GM21423 (cell line): Measurements from ENCODE around the gene EFNA5.
"Not testable (repeated sequence)": the region's sequence is repeated elsewhere in the genome, so short reads cannot be mapped to it uniquely, and the experiment has no call there.

ENCODE experiments used
- ATAC-seq: cut with Tn5 transposase; IDR thresholded peaks from one replicate; pipeline ENCODE4 v1.9.1; 2021; ENCODE audit warnings: mild to moderate bottlenecking, moderate library complexity; ENCODE audit not compliant: unreplicated experiment

Gene EFNA5

GRCh38 chr5:107377277-107377609, 293.5 kb downstream of the EFNA5 start:
- no peak for ATAC-seq

GRCh38 chr5:107376546-107377276, 294.0 kb downstream of the EFNA5 start:
- no peak for ATAC-seq

DNA sequence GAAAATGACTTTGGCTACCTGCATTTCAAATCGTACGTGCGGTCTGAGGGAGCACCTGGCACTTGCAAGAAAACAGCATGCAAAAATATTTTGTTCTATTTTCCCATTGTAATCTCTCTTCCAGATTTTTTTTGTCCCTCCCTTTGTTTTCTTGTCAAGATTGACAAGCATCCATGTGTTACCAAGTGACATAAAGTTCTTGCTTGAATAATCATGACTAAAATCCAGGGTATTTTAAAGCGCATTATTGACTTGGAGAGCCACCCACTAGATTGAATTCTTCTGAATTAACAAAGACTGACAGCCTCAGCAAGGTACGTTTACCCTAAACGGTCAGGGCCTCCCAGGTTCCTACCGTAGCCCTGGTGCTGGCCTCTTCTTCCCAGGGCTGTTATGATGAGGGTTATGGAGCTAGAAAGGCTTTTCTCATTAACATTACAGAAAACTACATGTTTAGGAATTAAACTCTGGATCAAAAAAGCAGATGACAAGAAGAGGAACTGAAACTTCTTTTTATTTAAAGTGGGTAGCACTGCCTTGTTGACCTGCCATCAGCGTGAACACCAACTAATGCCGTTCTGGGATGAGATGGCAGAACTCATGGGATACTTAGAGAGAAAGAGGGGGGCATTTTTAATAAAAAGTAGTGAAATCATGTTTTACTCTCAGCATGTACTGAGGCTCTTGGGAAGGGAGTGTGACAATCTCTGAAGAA, 297.0 kb downstream of the EFNA5 start:
- peak; percentile 80 for ATAC-seq

GRCh38 chr5:107372723-107373450, 297.9 kb downstream of the EFNA5 start:
- no peak for ATAC-seq

- ATAC-seq: no peak
Observed at GRCh38 chr5:107370396-107370968, 300.3 kb downstream of the EFNA5 start.

DNA sequence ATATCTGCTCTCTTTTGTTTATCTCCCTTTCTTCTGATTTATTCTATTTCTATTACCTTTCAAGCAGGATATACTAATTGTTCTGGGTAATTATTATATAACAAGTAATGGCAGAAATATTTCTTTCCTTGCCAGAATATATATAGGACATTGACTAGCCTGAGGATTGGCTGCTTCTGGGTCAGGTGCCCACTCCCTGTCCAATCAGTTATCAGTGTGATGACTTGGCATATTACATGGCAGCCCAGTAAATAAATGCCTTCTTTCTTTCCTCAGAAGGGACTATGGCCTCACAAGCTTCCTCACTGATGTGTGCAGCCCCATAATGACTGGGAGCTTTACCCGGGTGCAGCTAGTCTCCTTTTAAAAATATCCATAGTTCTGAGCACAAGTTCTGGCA, 301.1 kb downstream of the EFNA5 start:
- no peak for ATAC-seq

DNA sequence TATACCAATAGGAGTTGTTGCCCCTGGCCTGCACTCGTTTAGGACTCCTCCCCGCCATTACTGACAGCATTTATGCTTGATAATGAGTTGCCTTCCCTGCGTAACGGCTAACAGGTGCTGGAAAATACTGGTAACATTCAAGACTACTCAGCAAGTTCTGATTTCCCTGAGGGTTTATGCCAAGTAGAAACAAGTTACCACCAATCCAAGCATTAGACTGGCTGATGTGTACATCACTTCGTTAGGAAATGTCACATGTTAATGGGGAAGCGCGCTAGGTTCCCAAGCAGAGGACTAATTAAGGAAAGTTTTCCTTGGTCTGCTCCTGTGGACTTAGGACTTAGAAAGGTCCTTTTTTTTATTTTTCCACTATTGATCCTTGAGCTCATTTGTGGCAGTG, 302.1 kb downstream of the EFNA5 start:
- ATAC-seq: no peak

DNA sequence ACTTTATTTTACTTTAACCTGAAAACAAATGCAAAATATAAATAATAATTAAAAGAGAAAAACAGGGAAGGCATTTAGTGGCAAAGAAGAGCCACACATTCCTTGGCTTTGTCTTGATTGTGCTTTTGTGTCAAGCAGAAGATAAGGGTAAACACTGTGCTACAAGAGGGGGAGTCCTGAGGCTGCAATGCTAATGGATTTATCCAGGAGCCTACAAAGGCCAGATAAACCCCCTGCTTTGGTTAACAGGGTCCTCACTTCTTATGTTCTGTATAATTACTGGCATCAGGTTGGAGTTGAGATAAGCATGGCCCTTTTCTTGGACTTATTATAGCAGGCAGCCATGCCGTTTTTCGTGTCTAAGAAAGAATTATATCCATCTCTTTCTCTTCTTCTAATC, 302.8 kb downstream of the EFNA5 start:
- ATAC-seq: no peak

DNA sequence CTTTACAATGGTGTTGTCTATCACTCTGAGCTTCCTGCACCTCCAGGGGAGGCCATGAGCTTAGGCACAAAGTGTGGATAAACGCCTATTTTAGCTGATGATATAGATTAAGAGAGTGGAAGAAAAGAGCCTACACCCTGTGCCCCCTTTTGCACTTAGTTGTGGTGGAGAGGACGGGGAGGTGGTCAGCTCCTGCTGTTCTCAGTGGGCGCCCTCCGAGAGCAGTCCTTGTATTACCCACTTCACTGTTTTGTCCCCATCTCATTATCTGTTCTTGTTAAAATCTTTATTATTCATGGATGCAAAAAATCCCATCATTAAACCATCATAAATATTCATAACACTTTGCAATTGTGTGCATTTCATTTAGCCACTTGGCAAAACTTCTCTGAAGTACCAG, 303.3 kb downstream of the EFNA5 start:
- ATAC-seq: no peak

DNA sequence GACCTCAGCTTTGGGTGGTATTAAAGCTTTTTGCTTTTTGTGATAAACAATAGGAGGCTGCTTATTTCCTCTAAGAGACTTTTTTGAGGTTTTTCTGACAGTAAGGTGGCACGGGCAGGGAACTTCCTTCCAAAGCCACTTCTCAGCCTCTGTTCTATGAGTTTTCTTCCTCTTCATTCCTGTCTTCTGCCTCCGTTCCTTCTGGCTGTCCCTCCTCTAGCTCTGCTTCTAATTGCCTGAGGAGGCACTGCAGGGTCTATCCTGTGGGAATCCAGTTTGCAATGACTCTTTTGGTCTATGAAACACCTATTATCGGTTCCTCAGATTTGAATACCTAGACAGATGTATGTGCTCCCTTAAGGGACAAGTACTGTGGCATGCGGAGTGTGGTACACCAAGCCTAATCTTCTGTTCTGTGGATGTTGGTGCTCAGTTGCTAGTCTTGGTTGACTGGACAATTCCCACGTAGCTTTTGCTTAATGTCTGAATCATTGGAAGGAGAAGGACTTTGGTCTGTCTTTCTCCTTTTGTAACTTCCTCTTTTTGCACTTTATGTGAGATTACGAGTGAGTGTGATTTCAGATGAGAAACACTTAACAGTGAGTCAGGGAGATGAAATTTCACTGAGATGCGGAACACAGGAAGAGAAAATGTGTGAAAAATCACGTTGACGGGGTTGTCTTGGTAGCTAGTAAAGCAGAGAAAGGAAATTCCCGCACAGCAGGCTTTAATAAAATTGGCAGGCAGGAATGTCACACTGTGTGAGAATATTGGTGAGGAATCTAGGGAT, 305.2 kb downstream of the EFNA5 start:
- peak; percentile 53 for ATAC-seq

- peak; percentile 43 for ATAC-seq
Observed at GRCh38 chr5:107364443-107365319, 306.1 kb downstream of the EFNA5 start.

DNA sequence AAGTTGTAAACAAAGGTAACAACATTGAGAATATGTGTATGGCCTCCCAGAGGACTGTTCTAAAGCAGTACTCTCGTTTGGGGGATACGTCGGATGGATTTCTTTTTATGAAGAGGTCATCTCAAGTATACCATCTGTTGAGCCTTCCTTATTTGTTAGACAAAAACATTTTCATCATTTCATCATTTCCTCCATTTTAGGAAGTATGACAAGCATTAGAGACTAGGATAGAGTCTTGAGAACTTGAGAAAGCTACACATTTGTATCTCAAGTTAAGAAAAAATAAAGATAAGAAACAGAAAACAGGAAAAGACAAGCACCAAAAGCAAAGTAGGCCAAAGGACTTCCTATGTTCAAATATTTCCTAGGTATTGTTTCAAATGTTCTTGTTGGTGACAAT, 307.0 kb downstream of the EFNA5 start:
- no peak for ATAC-seq

DNA sequence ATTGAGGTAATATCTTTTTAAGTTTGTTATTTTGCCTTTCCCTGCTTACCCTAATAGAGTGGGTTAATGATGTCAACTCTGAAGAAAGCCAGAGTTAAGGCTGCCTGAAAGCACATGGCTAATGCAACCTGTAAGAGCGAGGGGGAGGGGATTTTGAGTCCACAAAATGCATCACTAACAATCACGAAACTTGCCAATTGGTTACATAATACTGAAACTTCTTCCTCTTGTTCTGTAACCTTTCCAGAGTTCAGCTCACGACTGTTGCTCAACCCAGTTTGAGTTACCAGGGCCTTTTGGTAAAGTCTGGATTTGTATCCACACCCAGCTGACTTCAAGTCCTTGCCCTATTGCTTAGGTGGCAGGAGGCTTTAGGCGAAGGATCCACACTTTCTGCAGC, 308.8 kb downstream of the EFNA5 start:
- no peak for ATAC-seq

DNA sequence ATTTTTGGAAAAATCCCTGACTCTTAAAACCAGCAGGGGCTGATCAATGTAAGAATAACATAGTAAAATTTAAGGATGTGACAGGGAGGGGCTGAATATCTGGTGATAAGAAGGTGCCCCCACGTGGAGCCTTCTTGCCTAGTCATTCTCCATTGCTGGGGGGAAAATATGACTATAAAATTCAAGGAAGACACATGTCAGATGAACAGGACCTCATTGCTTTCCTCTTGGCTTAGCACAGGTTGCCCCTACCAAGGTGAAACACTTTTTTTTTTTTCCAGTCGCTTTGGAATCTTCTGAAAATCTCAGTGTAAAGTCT, 310.9 kb downstream of the EFNA5 start:
- no peak for ATAC-seq

- no peak for ATAC-seq
Observed at GRCh38 chr5:107359033-107359915, 311.5 kb downstream of the EFNA5 start.

DNA sequence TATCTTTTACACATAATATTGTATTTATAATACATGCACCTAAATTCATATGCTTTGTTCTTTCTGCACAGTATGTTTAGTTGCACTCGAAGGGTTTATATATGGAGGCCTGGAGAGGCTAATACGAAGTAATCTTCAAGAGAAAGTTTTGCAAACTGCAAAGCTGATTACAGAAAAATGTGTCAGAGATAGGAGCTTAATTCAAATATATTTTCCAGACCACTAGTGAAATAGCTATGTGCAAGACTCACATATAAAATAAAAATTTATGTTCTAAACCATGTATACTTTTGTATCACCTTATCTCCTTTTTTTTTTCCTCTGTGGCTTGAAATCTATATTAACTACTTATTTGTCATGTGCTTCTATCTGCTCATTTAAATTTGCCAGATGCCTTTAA, 313.8 kb downstream of the EFNA5 start:
- ATAC-seq: no peak

DNA sequence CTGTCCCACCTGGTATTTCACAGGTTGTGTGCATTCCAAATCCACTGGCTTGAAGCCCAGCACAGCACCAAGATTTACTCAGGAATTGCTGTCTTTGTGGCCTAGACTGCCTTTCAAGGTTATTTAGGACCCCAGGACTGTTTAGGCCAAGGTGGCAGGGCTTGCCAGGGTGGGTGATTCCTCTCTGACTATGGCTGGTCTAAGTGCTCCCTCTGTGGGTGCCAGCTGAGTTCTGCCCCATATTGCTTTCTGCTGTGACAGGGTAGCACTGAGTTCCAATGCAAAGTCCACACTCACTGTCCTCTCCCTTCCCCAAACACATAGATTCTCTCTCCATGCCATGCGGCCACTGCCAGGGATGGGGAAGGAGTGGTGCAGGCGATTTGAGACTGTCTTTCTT, 318.2 kb downstream of the EFNA5 start:
- no peak for ATAC-seq

GRCh38 chr5:107346580-107346979, 324.2 kb downstream of the EFNA5 start:
- not testable (repeated sequence) for ATAC-seq

DNA sequence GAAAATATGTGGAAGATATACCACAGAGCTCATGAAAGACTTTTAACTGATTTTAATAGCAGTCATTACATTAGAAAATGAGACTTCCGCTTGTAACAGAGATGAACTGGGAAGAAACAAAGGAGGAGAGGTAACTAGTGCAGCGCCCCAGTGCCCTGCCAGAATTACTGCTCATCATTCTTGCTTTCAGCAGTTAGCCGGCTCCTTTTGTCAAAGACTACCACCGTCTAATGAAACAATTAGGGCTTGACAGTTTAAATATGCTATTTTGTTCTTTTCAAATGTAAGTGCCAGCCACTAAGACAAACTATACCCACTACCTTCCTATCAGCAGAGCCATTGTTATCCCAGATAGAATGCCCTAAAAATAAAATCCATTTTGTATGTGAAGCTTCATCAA, 328.4 kb downstream of the EFNA5 start:
- ATAC-seq: no peak
